Sigmoid colon (tissue), 7 donors: ENCODE measurements around the gene MAD2L1BP. TPM values are rescaled to one million over a fixed set of nuclear protein-coding genes. Genes with fewer than 3 reads are reported as not detected.

ENCODE experiments used
- DNase-seq: peaks from one replicate; pipeline ENCODE4 v3.0.0-alpha.2; 2019
- H3K27ac ChIP-seq, 4 donors: fragments of 200-600 bp; sonication (generic); one replicate each; pipeline ENCODE4 v1.5.1; 2016 to 2019; ENCODE audit warnings: mild to moderate bottlenecking in 1 of 4
- H3K27me3 ChIP-seq, 3 donors: fragments of 200-600 bp; sonication (generic); one replicate each; pipeline ENCODE4 v1.5.1; 2019; ENCODE audit warnings: mild to moderate bottlenecking in 1 of 3
- H3K36me3 ChIP-seq, 4 donors: fragments of 200-600 bp; sonication (generic); one replicate each; pipeline ENCODE4 v1.5.1; 2016 to 2019
- H3K4me1 ChIP-seq, 4 donors: fragments of 200-600 bp; sonication (generic); one replicate each; pipeline ENCODE4 v1.5.1; 2017 to 2019
- H3K4me3 ChIP-seq, 4 donors: fragments of 200-600 bp; sonication (generic); one replicate each; pipeline ENCODE4 v1.5.1; 2017 to 2019; ENCODE audit warnings: mild to moderate bottlenecking in 2 of 4, moderate library complexity in 1 of 4
- H3K9me3 ChIP-seq, 4 donors: fragments of 200-600 bp in 3 of 4; sonication (generic) in 3 of 4; one replicate each; pipeline versions ENCODE4 v1.5.1 to v1.6.1; 2013 to 2019
- EP300 ChIP-seq, 4 donors: sonication (generic); formaldehyde crosslinking; IDR thresholded peaks; one replicate each; pipeline ENCODE4 v1.6.1; 2017; ENCODE audit warnings: antibody characterized with exemption in 4 of 4
- POLR2A ChIP-seq, 2 donors: fragments of 450-650 bp; IDR thresholded peaks; one replicate each; pipeline ENCODE4 v1.6.1; 2016; ENCODE audit warnings: antibody characterized with exemption in 2 of 2, mild to moderate bottlenecking in 2 of 2, moderate library complexity in 2 of 2
- POLR2AphosphoS5 ChIP-seq, 4 donors: sonication (generic); formaldehyde crosslinking; IDR thresholded peaks; one replicate each; pipeline ENCODE4 v1.6.1; 2017; ENCODE audit warnings: antibody characterized with exemption in 4 of 4
- WGBS, 2 donors: extraction: QIAGEN DNeasy Blood & Tissue Kit; methylation state at CpG; one replicate each; pipeline ENCODE4 v1.1.7; 2013; 5-methylcytosine and 5-hydroxymethylcytosine counted together
- intact Hi-C: fragments of 100-400 bp; cut with DNase I; formaldehyde crosslinking; loops from one replicate; pipeline ENCODE4 v1.15.1; 2023
- polyA plus RNA-seq, 3 donors: library from polyadenylated mRNA; stranded (reverse); fragments of 200-250 nt; gene quantifications; one replicate each; pipeline ENCODE4 v1.2.3, GENCODE V29; 2013
- total RNA-seq, 4 donors: library from RNA; depleted of rRNA; stranded (reverse); fragments of >200 nt; gene quantifications; one replicate each; pipeline ENCODE4 v1.1.0, GENCODE V29; 2016
- TF ChIP-seq, protein P1 (sequence below), 4 experiments: fragments of 450-650 bp in 3 of 4; fragments of 200-600 bp in 1 of 4; IDR thresholded peaks; one replicate each; pipeline ENCODE4 v1.5.1; 2016 to 2019; ENCODE audit warnings: antibody characterized with exemption in 4 of 4, mild to moderate bottlenecking in 3 of 4, moderate library complexity in 2 of 4
- donor health status: healthy with polysubstance abuse.
- donor health status: Bipolar disorder and iron deficiency.
- donor health status: healthy.

Gene MAD2L1BP
- total and polyA plus RNA-seq, 7 donors: 13.0 to 68.7 (median 32.3) TPM

DNA sequence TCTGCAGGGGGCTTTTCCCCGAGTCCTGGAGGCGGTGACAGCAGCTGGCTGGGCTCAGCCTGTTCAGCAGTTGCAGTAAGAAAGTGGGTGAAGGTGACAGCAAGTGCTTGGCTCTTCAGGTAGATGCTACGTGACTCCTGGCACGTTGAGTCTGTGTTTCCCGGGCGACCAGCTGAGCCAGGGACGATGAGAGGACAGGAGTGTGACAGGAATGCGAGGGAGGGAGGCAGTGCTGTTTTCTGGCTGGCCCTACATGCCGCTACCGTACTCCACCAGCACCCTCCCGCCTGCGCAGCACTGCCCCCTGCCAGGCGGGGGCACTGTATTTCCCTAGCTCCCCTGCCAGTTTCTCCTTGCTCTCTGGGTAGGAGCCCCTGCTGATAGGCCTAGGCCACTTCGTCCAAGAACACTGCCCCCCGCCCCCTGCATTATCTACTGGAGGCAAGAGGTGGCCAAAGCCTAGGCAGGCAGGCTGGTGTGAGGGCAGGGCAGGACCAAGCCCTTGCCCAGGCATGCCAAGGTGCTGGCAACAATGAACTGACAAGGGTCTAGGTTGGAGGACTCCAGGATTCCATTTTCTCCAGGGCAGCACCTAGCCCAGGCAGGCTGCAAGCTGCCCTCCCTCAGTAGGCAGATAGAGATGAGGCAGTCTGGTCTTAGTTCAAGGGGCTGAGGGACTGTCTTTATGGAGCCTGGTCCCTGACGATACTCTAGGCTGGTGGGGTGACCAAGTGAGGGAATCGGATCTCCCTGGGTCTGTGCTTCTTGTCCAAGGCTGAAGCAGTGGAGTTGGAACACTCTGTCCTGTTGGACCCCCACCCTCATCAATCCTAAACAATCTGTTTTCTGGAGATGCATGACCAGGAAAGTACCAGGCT, 32.8 kb downstream of the MAD2L1BP start:
- H3K27ac ChIP-seq: peak overlapping the region; percentile 42 to 70 (median 63)
- intact Hi-C loops: no loop called here
- H3K36me3 ChIP-seq: peaks cover under 1 to 28% (median 17%) of the 10 kb centered on the region in 4 donors
- no peaks in the 10 kb centered on the region for H3K9me3 ChIP-seq
- peak; percentile 74 for DNase-seq
- H3K4me1 ChIP-seq: peaks cover 0 to 40% (median 34%) of the 10 kb centered on the region in 4 donors
- 20 to 30% methylated on average over 17 of the region's 17 CpGs for WGBS, 2 donors
- H3K4me3 ChIP-seq: no peak overlapping the region
- TF ChIP-seq, protein P1, sequence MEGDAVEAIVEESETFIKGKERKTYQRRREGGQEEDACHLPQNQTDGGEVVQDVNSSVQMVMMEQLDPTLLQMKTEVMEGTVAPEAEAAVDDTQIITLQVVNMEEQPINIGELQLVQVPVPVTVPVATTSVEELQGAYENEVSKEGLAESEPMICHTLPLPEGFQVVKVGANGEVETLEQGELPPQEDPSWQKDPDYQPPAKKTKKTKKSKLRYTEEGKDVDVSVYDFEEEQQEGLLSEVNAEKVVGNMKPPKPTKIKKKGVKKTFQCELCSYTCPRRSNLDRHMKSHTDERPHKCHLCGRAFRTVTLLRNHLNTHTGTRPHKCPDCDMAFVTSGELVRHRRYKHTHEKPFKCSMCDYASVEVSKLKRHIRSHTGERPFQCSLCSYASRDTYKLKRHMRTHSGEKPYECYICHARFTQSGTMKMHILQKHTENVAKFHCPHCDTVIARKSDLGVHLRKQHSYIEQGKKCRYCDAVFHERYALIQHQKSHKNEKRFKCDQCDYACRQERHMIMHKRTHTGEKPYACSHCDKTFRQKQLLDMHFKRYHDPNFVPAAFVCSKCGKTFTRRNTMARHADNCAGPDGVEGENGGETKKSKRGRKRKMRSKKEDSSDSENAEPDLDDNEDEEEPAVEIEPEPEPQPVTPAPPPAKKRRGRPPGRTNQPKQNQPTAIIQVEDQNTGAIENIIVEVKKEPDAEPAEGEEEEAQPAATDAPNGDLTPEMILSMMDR (IDR thresholded peaks at IDR 0.05): peak in 2 of 4 experiments; percentile 9 to 34
- TF ChIP-seq POLR2AphosphoS5 (IDR thresholded peaks at IDR 0.05) (peak in 1 of 4 donors; percentile 42), EP300 (IDR thresholded peaks at IDR 0.05) (no peak)
- H3K27me3 ChIP-seq: no peaks in the 10 kb centered on the region

DNA sequence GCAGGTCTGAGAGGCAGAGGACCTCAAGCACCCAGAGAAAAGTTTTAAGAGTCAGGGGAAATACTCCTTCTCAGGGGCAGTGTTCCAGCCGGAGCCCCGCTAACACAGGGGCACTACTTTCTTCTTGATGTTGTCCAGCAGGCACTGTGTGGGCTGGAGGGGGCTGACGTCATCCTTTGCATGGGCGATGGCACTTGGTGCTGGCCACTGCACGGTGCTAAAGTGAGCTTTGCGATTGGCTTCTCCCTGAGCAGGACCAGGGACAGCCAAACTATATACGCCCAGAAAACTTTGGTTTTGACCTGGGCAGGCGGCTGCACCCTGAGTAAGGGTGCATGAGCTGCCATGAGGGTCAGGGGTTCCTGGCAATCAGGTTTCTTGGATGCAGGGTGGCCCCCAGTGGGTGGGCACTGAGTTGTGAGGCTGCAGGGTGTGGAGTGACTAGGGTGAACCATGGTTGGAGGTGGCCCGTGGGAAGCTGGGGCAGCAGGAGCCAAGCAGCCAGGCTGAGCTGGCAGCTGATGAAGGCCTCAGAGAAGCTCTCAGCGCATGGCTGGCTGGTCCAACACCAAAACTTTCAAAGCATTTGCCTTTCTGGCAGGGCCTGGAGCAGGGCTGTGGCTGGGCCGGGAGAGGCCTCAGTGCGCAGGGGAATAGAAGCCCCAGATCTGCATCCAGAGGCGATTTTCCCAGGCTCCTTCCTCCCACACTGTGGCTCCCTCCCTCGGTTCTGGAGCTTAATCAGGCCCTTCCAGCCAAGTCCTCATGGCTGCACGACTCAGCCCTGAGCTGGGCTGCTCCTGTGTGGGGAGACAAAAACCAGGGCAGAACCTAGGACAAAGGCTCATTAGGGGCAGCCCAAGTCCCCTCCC, 33.6 kb downstream of the MAD2L1BP start:
- DNase-seq: peak; percentile 86
- H3K27me3 ChIP-seq: no peaks in the 10 kb centered on the region
- no peaks in the 10 kb centered on the region for H3K9me3 ChIP-seq
- 76 to 79% methylated on average over 15 of the region's 15 CpGs for WGBS, 2 donors
- TF ChIP-seq POLR2AphosphoS5 (IDR thresholded peaks at IDR 0.05): peak in 1 of 4 donors; percentile 7
- TF ChIP-seq EP300 (IDR thresholded peaks at IDR 0.05): no peak
- peaks cover 9 to 37% (median 26%) of the 10 kb centered on the region in 4 donors for H3K36me3 ChIP-seq
- H3K4me3 ChIP-seq: no peak overlapping the region
- H3K4me1 ChIP-seq: peaks cover 0 to 40% (median 34%) of the 10 kb centered on the region in 4 donors
- peak overlapping the region; percentile 46 to 70 (median 63) for H3K27ac ChIP-seq
- intact Hi-C loops: no loop called here

DNA sequence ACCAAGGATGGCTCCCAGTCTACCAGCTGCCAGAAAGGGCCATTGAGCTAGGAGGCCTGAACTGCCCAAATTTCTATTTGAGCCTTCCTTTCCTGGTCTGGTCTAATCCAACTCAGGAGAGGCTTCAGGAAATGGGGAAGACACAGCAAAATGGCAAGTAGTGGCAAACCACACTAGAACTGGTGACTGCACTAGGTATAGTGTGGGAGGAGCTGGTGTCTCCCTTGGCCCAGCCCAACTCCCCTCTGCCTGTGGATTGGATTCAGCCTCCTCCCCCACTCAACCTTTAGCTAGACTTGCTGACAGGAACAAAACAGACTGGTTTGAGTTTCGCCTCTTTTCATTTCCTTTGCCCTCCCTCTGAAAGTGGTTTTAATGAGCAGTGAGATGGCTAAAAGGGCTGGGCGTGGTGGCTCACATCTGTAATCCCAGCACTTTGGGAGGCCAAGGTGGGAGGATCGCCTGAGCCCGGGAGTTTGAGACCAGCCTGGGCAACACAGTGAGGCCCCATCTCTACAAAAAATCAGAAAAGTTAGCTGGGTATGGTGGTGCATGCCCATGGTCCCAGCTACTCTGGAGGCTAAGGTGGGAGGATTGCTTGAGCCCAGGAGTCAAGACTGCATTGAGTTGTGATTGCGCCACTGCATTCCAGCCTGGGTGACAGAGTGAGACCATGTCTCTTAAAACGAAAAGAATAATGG, 34.4 kb downstream of the MAD2L1BP start:
- Histone ChIP-seq H3K36me3 (peaks cover 17 to 45% (median 33%) of the 10 kb centered on the region in 4 donors), H3K4me3 (no peak overlapping the region), H3K27ac (peak overlapping the region; percentile 46 to 70 (median 63)), H3K27me3 (no peaks in the 10 kb centered on the region), H3K9me3 (no peaks in the 10 kb centered on the region), H3K4me1 (peaks cover 0 to 40% (median 34%) of the 10 kb centered on the region in 4 donors)
- DNase-seq: no peak
- intact Hi-C loops: no loop called here
- WGBS, 2 donors: 58 to 69% methylated on average over 6 of the region's 6 CpGs
- TF ChIP-seq, protein P1 (IDR thresholded peaks at IDR 0.05): no peak
- TF ChIP-seq POLR2A (IDR thresholded peaks at IDR 0.05): no peak
- no peak for TF ChIP-seq POLR2AphosphoS5 (IDR thresholded peaks at IDR 0.05)
- no peak for TF ChIP-seq EP300 (IDR thresholded peaks at IDR 0.05)

DNA sequence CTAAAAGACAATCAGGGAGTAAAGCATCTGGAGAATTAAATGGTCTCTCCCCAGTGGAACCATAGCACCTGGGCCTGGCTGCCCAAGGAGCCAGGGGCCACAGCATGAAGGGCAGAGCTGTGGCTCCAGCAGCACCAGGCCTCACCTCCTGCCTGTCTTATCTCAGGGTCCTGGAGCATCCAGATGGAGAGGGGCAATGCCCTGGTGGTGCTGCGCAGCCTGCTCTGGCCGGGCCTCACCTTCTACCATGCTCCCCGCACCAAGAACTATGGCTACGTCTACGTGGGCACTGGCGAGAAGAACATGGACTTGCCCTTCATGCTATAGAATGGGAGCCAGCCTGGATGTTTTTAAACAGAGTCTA, 35.0 kb downstream of the MAD2L1BP start:
- TF ChIP-seq POLR2AphosphoS5 (IDR thresholded peaks at IDR 0.05): no peak
- no peak for TF ChIP-seq POLR2A (IDR thresholded peaks at IDR 0.05)
- TF ChIP-seq, protein P1 (IDR thresholded peaks at IDR 0.05): no peak
- no peak for TF ChIP-seq EP300 (IDR thresholded peaks at IDR 0.05)
- H3K9me3 ChIP-seq: no peaks in the 10 kb centered on the region
- 97 to 98% methylated on average over 6 of the region's 6 CpGs for WGBS, 2 donors
- peaks cover 22 to 50% (median 38%) of the 10 kb centered on the region in 4 donors for H3K36me3 ChIP-seq
- no peak for DNase-seq
- no peaks in the 10 kb centered on the region for H3K27me3 ChIP-seq
- H3K4me1 ChIP-seq: peaks cover 0 to 40% (median 34%) of the 10 kb centered on the region in 4 donors
- intact Hi-C loops: no loop called here
- H3K4me3 ChIP-seq: no peak overlapping the region
- peak overlapping the region in 2 of 4 donors; percentile 46 to 66 for H3K27ac ChIP-seq
